Astrocyte of the cerebellum (primary cell): ENCODE results near the gene SLC39A6.

Experiments
- DNase-seq: peaks from one replicate; pipeline ENCODE4 v3.0.0-alpha.2; 2011; ENCODE audit warnings: low read depth
- H3K4me3 ChIP-seq: 2 replicates; pipeline ENCODE4 v1.5.1; 2011; ENCODE audit warnings: mild to moderate bottlenecking, low read depth, low read length, moderate library complexity
- CTCF ChIP-seq: IDR thresholded peaks from 2 replicates; pipeline ENCODE4 v1.5.1; 2012; ENCODE audit warnings: low read length, low read depth, moderate library complexity, mild to moderate bottlenecking; ENCODE audit errors: missing control alignments
- in situ Hi-C: cut with HindIII; loops from 2 replicates; pipeline ENCODE4 v1.10.0; 2017; ENCODE audit warnings: low sequenced_read_pairs

Gene SLC39A6

GRCh38 chr18:36141576-36141975 is 12.4 kb upstream of the SLC39A6 start:
- no peak overlapping the region for H3K4me3 ChIP-seq
- TF ChIP-seq CTCF: no peak
- DNase-seq: no peak
- in situ Hi-C loops: no loop called here

- in situ Hi-C loops: no loop called here
- no peak for TF ChIP-seq CTCF
- DNase-seq: no peak
- H3K4me3 ChIP-seq: no peak overlapping the region
Measured at GRCh38 chr18:36139245-36139644, 10.1 kb upstream of the SLC39A6 start.

GRCh38 chr18:36135264-36135663 is 6.1 kb upstream of the SLC39A6 start:
- no peak for DNase-seq
- no peak overlapping the region for H3K4me3 ChIP-seq
- no peak for TF ChIP-seq CTCF
- in situ Hi-C loops: no loop called here

- DNase-seq: no peak
- TF ChIP-seq CTCF: no peak
- H3K4me3 ChIP-seq: no peak overlapping the region
- in situ Hi-C loops: no loop called here
Measured at GRCh38 chr18:36132756-36133155, 3.6 kb upstream of the SLC39A6 start.

- in situ Hi-C loops: no loop called here
- TF ChIP-seq CTCF: no peak
- H3K4me3 ChIP-seq: peak overlapping the region; percentile 99
Measured at GRCh38 chr18:36131692-36132483, 2.7 kb upstream of the SLC39A6 start.

GRCh38 chr18:36130883-36131653 is 1.9 kb upstream of the SLC39A6 start:
- in situ Hi-C loops: no loop called here
- TF ChIP-seq CTCF: no peak
- peak overlapping the region; percentile 99 for H3K4me3 ChIP-seq
- DNase-seq: no peak

More at GRCh38 chr18:36131692-36132483, 2.7 kb upstream of the SLC39A6 start:
- DNase-seq: no peak
